ENCODE data around the gene GPC3. TPM values are rescaled to one million over a fixed set of nuclear protein-coding genes. Genes with fewer than 3 reads are reported as not detected.

The GPC3 gene
- total RNA-seq, 6 experiments from 2014 or later: not detected

DNA sequence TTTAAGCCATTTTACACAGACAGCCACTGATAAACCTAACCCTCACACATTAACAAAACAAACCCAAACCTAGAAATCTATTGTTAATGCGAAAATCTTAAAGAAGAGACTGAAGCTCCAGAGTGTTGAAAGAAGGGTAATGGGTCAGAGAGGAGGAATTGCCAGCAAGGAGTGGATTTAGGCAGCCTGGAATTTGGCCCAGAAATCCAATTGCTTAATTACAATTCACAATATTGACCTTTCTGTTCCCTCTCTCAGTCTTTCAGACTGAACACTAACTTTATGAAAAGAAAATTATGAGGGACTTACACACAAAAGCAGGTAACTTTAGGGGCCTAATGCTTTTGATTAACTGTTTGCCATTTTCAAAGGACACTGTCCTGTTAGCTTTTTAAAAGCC is 384.9 kb downstream of the GPC3 start:
- no peaks in the 10 kb centered on the region for H3K36me3 Mint-ChIP-seq (ENCODE audit: low read depth)
- TF ChIP-seq, protein P1, sequence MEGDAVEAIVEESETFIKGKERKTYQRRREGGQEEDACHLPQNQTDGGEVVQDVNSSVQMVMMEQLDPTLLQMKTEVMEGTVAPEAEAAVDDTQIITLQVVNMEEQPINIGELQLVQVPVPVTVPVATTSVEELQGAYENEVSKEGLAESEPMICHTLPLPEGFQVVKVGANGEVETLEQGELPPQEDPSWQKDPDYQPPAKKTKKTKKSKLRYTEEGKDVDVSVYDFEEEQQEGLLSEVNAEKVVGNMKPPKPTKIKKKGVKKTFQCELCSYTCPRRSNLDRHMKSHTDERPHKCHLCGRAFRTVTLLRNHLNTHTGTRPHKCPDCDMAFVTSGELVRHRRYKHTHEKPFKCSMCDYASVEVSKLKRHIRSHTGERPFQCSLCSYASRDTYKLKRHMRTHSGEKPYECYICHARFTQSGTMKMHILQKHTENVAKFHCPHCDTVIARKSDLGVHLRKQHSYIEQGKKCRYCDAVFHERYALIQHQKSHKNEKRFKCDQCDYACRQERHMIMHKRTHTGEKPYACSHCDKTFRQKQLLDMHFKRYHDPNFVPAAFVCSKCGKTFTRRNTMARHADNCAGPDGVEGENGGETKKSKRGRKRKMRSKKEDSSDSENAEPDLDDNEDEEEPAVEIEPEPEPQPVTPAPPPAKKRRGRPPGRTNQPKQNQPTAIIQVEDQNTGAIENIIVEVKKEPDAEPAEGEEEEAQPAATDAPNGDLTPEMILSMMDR (IDR thresholded peaks at IDR 0.05): no peak
- H3K27me3 Mint-ChIP-seq (ENCODE audit: insufficient read depth): no peaks in the 10 kb centered on the region

DNA sequence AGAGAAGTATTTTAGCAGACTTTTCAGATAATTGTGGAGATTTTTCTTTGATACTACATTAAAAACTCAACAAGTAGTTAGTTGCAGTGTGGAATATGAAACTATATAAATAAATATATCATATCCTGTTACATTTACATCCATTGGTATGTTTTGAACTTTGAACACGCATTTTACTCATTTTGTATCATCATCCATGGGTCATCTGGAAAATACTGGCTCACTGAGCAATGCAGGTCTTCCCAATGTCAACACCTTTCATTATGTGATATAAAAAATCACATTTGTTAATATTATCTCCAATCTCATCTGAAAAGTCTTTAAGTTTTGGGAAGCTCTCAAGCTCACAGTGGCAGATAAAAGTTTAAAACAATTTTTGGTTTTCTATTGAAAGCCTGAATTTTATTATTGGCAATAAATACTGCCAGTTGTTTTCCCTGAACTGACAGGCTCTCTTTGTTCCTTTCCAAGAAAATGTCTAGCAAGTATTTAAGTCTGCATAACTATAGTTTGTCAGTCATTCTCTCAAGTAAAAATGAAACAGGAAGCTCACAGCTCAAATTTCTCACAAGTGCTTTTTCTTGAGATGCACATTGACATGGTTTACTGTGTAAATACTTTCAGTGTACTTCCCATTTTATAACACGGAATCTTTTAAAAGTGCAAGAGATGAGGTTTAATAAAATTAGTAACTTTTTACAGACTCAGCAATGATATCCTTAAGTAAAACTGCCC is 386.6 kb downstream of the GPC3 start:
- DNase-seq: no peak
- TF ChIP-seq, protein P1 (IDR thresholded peaks at IDR 0.05): no peak
- H3K9me3 Mint-ChIP-seq: peaks cover 7% of the 10 kb centered on the region
- no peaks in the 10 kb centered on the region for H3K27me3 Mint-ChIP-seq (ENCODE audit: insufficient read depth)
- no peaks in the 10 kb centered on the region for H3K4me1 Mint-ChIP-seq (ENCODE audit: low read depth)
- H3K4me3 Mint-ChIP-seq: no peak overlapping the region
- no peaks in the 10 kb centered on the region for H3K36me3 Mint-ChIP-seq (ENCODE audit: low read depth)
- no peak overlapping the region for H3K27ac Mint-ChIP-seq

More for the DNA sequence above, 384.9 kb downstream of the GPC3 start:
- no peak for DNase-seq
- H3K27ac Mint-ChIP-seq: no peak overlapping the region
- H3K4me3 Mint-ChIP-seq: no peak overlapping the region
- H3K4me1 Mint-ChIP-seq (ENCODE audit: low read depth): no peaks in the 10 kb centered on the region
- H3K9me3 Mint-ChIP-seq: peaks cover 7% of the 10 kb centered on the region

DNA sequence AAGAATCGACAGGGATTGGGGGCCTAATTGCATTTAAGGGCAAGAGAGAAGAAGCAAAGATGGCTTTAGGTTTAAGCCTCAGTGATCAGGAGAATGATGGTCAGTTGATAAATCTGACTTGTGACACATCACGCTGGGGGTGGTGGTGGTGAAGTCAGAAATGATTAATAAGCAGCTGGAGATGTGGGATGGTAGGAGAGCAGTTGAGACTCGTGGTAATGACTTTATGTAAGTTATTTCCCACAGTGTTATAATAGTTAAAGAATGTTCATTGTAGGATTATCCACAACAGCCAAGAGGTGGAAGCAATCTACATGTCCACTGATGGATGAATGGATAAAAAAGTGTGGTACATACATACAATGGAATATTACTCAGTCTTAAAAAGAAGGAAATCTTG is 391.2 kb downstream of the GPC3 start:
- Mint-ChIP-seq H3K9me3 (peaks cover 3% of the 10 kb centered on the region; the same call in 1 of the 2 replicates), H3K4me1 (ENCODE audit: low read depth) (no peaks in the 10 kb centered on the region), H3K27ac (no peak overlapping the region), H3K4me3 (no peak overlapping the region), H3K36me3 (ENCODE audit: low read depth) (no peaks in the 10 kb centered on the region), H3K27me3 (ENCODE audit: insufficient read depth) (no peaks in the 10 kb centered on the region)
- TF ChIP-seq, protein P1 (IDR thresholded peaks at IDR 0.05): no peak
- DNase-seq: no peak

DNA sequence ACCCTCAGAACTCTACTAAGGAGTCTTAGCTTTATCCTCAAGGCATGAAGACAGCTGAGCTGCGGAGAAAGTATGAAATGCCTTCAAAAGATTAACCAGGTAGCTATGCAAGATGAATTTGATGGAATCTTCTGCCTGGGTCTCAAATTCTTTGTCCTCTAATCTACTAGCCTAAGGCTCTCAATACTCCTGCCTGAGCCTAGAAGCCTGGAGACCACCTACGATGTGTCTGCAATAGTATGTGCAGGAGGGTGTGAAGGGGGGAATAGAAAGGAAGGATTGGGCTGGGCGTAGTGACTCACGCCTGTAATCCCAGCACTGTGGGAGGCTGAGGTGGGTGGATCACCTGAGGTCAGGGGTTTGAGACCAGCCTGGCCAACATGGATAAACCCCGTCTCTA is 391.9 kb downstream of the GPC3 start:
- Mint-ChIP-seq H3K4me3 (no peak overlapping the region), H3K9me3 (peaks cover 3% of the 10 kb centered on the region; the same call in 1 of the 2 replicates), H3K4me1 (ENCODE audit: low read depth) (no peaks in the 10 kb centered on the region), H3K36me3 (ENCODE audit: low read depth) (no peaks in the 10 kb centered on the region), H3K27ac (no peak overlapping the region), H3K27me3 (ENCODE audit: insufficient read depth) (no peaks in the 10 kb centered on the region)
- TF ChIP-seq, protein P1 (IDR thresholded peaks at IDR 0.05): no peak
- no peak for DNase-seq

DNA sequence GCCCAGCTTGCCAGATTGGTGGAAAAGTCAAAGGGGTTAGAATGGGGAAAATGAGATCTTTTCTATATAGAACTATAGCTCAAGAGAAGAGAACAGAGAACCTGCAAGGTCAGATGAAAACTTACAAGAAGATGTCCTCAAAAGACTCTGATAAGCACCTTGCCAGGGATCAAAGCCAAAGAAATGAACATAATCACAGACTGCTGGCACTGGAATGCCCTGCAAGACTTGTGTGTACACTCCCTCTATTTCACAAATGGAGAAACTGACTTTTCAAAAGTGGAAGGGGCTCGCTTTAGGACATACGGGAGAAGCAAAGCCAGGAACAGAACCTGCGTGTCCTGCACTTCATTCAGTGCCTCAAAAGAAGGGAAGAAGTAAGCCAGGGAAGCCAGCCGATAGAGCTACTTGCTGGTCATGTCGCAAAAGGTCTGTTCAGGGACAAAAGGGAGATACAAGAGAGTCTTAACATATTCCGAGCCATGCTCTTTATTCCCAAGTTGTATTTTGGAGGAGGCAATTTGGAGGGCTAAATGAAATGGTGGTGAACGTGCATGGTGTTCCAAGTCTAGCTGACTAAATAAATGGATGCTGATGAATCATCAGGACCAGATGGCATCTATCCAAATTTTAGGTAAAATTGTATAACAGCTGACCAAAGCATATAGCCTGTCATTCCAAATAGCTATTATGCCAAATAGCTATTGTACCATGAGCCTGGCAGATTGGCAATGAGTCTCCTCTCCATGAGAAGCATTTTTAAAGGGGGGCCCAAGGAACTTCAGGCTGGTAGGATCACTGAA is 394.5 kb downstream of the GPC3 start:
- Mint-ChIP-seq H3K36me3 (ENCODE audit: low read depth) (no peaks in the 10 kb centered on the region), H3K27me3 (ENCODE audit: insufficient read depth) (no peaks in the 10 kb centered on the region), H3K4me3 (no peak overlapping the region), H3K27ac (no peak overlapping the region), H3K9me3 (no peaks in the 10 kb centered on the region), H3K4me1 (ENCODE audit: low read depth) (no peaks in the 10 kb centered on the region)
- no peak for DNase-seq
- TF ChIP-seq, protein P1 (IDR thresholded peaks at IDR 0.05): no peak
